ENCODE results near the gene PRSS57.
A peak's percentile ranks its signal among the peaks of the same experiment; 100 is the strongest.
"Not testable (repeated sequence)": the region's sequence is repeated elsewhere in the genome, so short reads cannot be mapped to it uniquely, and the experiment has no call there.

Gene PRSS57

GRCh38 chr19:695352-695949 is at the start of gene PRSS57:
TSS of gene PRSS57 (minus strand) at chr19:695452. CDS start at chr19:695430, 22 bp downstream.
- no peak for DNase-seq

GRCh38 chr19:743168-743687 is 48.0 kb upstream of the PRSS57 start:
- DNase-seq, result no peak

DNA sequence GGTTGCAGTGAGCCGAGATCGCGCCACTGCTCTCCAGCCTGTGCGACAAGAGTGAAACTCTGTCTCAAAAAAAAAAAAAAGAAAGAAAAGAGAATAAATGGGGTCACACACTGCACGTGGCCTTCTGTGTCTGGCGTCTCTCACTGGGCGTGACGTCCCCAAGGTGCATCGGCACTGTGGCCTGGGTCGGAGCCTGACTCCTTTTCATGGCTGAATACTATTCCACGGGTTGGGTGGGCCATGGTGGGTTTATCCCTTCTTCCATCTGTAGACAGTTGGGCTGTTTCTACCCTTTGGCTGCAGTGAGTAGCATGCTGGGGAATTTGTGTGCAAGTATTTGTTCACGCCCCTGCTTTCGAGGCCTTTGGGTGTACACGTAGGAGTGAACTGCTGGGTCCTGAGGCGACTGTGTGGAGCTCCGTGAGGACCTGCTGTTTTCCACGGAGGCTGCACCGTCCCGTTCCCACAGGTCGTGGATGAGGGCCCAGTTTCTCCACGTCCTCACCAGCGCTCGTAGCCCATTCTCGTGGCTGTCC is 47.4 kb upstream of the PRSS57 start:
- DNase-seq, result no peak

DNA sequence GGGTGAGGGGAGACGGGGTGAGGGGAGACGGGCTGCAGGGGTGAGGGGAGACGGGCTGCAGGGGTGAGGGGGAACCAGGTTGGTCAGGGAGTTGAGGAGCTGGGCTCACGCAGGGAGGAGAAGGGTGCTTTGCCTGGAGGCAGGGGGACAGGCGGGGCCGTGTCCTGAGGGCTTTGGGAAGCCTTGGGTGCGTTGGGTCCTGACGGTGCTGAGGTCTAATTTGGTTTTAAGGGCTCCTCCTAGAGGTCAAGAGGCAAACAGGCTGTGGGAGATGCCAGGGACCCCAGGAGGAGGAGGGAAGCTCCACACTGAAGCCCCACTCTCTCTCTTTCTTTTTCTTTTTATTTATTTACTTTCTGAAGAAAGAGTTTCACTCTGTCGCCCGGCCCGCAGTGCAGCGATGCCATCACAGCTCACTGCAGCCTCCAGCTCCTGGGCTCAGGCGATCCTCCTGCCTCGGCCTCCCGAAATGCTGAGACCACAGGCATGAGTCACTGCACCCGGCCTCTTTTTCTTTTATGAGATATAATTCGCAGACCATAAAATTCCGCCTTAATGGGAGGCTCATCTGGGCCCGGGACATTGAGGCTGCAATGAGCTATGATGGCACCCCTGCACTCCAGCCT is 46.4 kb upstream of the PRSS57 start:
- peak; percentile 70 for DNase-seq

DNA sequence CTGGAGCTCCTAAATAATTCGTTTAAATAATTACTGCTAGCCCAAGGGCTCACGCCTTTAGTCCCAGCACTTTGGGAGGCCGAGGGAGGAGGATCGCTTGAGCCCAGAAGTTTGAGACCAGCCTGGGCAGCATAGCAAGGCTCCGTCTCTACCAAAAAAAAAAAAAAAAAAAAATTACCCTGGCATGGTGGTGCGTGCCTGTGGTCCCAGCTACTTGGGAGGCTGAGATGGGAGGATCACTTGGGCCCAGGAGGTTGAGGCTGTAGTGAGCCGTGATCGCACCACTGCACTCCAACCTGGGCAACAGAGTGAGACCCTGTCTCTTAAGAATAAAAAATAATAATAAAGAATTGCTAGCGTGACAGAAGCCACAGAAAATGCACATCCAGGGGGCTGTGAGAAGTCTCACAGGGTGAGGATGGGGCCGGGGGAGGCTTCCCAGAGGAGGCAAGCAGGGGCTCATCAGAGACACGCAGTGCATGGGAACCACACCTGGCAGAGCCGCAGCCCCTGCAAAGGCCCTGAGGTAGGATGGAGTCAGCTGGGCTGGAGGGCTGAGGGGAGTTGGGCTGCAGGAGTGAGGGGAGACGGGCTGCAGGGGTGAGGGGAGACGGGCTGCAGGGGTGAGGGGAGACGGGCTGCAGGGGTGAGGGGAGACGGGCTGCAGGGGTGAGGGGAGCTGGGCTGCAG is 45.7 kb upstream of the PRSS57 start:
- DNase-seq, result peak; percentile 66

GRCh38 chr19:739998-740715 is 44.9 kb upstream of the PRSS57 start:
- no peak for DNase-seq

DNA sequence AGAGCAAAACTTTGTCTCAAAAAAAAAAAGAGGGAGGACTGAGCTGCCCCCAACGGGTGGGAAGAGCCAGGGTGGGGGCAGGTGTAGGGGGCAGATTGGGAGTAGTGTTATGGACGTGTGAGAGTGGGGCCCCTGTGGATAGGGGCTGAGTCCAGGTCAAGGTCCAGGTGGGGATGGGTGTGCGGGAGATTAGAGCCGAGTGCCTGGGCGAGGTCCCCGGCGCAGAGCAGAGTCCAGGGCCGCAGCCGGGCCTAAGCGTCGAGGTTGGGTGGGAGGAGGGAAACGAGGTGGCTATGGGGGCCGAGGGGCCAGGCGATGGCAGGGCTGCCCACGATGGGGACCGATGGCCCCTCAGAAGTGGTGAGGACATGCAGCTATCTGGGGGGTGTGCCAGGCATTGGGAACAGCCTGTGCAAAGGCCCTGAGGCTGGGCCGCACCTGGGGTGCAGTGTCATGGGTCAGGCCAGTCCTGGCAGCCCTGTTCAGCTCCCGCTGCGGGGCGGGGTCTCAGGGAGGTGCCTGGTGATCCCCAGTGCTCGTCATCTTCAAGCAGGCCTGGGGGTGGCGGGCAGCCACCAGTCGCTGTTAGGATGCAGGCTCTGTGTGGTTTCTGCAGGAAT is 43.4 kb upstream of the PRSS57 start:
- no peak for DNase-seq

DNA sequence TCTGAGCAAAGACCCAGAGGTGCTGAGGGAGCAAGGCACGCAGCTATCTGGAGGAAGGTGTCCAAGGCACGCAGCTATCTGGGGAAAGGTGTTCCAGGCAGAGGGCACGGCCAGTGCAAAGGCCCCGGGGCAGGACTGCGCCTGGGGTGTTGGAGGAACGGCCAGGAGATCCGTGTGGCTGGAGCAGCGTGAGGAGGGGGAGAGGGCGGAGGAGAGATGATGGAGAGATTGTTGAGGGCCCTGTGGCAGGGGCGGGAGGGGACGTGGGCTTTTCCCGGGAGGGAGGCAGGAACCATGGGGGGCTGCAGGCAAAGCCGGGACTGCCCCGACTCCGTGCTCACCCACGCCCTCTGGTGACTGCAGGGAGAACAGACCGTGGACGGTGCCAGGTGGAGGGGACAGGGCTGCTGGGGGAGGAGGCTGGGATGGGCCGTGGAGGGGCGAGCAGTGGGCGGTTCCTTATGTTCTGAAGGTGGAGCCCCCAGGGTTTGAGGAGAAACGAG is 42.4 kb upstream of the PRSS57 start:
- peak; percentile 86 for DNase-seq

- no peak for DNase-seq
Measured at GRCh38 chr19:736125-736524, 40.9 kb upstream of the PRSS57 start.

GRCh38 chr19:734716-735115 is 39.5 kb upstream of the PRSS57 start:
- DNase-seq, result no peak

DNA sequence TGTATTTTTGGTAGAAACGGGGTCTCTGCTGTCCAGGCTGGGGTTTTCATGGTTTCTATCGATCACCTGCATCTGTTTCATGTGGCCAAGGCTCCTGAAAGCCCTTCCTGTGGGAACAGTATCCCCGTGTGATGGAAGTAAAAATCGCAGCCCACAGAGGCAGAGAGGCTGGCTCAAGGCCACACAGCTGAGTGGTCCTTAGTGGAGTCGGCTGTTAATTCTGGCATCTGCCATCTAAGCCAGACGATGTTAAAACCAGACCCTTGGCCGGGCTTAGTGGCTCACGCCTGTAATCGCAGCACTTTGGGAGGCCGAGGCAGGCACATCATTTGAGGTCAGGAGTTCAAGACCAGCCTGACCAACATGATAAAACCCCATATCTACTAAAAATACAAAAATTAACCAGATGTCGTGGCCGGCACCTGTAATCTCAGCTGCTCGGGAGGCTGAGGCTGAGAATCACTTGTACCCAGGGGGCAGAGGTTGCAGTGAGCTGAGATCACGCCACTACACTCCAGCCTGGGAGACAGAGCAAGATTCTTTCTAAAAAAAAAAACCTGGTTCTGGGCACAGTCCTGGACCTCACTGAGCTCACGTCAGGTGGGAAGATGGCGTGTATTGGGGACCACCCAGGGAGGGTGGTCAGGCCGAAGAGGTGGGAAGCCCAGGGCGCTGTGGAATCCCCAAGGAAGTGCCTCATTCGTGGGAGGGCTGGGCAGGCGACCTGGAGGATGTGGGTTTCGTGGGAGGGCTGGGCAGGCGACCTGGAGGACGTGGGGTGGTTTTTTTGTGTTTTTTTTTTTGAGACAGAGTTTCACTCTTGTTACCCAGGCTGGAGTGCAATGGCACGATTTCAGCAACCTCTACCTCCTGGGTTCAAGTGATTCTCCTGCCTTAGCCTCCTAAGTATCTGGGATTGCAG is 37.2 kb upstream of the PRSS57 start:
- DNase-seq, result no peak

GRCh38 chr19:731000-731399 is 35.7 kb upstream of the PRSS57 start:
- no peak for DNase-seq

- no peak for DNase-seq
Measured at GRCh38 chr19:729965-730668, 34.9 kb upstream of the PRSS57 start.

- not testable (repeated sequence) for DNase-seq
Measured at GRCh38 chr19:729564-729963, 34.3 kb upstream of the PRSS57 start.

GRCh38 chr19:728011-728410 is 32.8 kb upstream of the PRSS57 start:
- DNase-seq, result no peak

- DNase-seq, result no peak
Measured at GRCh38 chr19:726993-727956, 32.0 kb upstream of the PRSS57 start.

GRCh38 chr19:725461-726089 is 30.3 kb upstream of the PRSS57 start:
- no peak for DNase-seq

DNA sequence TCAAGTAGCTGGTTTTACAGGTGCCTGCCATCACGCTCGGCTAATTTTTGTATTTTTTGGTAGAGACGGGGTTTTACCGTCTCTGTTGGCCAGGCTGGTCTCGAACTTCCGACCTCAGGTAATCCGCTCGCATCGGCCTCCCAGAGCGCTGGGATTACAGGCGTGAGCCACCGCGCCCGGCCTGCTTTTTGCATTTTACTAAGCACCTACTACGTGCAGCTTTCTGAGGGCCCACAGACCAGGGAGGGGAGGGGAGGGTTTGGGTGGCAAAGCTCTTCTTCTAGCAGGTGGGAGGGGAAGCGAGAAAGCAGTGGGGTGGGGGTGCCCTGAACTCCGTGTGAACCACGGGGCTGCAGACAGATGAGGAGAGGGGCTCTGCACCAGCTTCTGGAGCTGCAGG is 28.5 kb upstream of the PRSS57 start:
- DNase-seq, result no peak

DNA sequence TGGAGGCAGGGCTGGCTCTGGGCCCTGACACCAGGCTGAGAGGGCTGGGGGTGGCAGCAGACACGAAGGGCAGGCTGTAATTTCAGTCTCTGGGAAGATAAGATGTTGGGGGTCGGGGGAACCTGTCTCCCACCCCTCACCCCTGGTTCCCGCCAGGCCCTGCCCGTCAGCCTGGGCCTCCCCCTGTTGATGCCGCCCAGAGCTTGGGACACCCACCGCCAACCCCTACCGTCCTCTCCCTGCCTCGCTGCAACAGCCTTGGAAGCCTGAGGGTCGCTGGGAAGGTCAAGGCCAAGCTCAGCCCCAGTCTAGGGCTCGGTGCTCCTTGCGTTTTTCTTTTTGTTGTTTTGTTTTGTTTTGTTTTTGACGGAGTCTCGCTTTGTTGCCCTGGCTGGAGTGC is 28.0 kb upstream of the PRSS57 start:
- DNase-seq, result no peak

Data from activated effector memory CD4-positive, alpha-beta T cell treated with anti-CD3 and anti-CD28 coated beads, Interleukin-2, amount 50 U/mL, for 16 hours (primary cell).